Kidney epithelial cell (primary cell): ENCODE results near the gene CXorf49B. TPM values are rescaled to one million over a fixed set of nuclear protein-coding genes. Genes with fewer than 3 reads are reported as not detected.
"Not testable (repeated sequence)": the region's sequence is repeated elsewhere in the genome, so short reads cannot be mapped to it uniquely, and the experiment has no call there.

Experiments used
- DNase-seq: peaks from one replicate; pipeline ENCODE4 v3.0.0-alpha.2; 2010; ENCODE audit warnings: low read depth
- H3K27me3 ChIP-seq: 2 replicates; pipeline ENCODE4 v1.6.0; 2011; ENCODE audit warnings: low read length; ENCODE audit not compliant: control insufficient read depth, insufficient read depth
- H3K36me3 ChIP-seq: 2 replicates; pipeline ENCODE4 v1.5.1; 2011; ENCODE audit warnings: low read length; ENCODE audit not compliant: control insufficient read depth, insufficient read depth
- H3K4me3 ChIP-seq: 2 replicates; pipeline ENCODE4 v1.5.1; 2011; ENCODE audit warnings: low read depth, mild to moderate bottlenecking, control low read depth, low read length
- total RNA-seq: library from RNA; depleted of rRNA; stranded (reverse); fragments of >200 nt; gene quantifications from 2 replicates; pipeline ENCODE4 v1.2.3, GENCODE V29; 2015

CXorf49B gene
- not detected in 2 replicates for total RNA-seq

DNA sequence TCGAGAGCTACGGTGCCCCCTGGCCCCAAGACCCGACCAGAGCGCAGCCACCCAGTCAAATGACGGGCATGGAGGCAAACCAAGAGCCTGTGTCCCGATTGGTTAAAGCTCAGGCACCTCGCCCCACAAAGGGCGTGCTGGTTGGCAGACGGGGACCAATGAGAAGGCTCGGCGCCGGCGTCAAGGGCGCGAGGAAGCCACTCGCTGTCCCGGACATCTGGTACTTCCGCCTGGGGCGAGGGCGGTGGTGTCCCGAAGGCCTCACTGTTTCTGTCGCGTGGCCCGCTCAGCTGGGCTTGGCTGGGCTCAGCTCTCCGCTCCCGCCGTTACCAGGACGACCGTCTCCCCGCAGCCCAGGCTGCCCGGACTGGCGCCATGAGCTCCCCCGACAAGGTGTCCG lies at the start of gene CXorf49B:
Gene CXorf49B, plus strand, starts transcription at position 301 of the 400 bp plus-strand sequence. Its CDS starts 75 bp downstream, at position 376.
- not testable (repeated sequence) for H3K36me3 ChIP-seq, H3K4me3 ChIP-seq, DNase-seq, H3K27me3 ChIP-seq

DNA sequence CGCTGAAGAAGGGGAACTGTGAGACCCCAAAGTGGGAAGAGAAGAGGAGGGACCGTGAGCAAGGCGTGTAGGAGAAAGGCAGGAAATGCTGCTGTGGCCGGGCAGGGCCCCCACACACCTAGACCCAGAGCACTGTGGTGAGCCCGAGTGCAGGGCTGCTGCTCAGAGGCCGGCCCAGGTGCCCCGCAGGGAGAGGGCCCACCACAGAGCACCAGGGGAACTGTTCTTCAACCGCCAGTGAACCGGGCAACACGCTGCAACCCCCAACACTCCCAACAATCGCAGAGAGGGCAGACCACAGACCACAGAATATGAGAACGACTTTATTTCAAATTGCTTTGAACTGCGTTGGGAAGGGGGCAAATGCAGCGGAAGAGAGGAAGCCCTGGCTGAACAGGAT lies 49.1 kb upstream of the CXorf49B start:
- not testable (repeated sequence) for H3K27me3 ChIP-seq, H3K4me3 ChIP-seq, H3K36me3 ChIP-seq, DNase-seq

DNA sequence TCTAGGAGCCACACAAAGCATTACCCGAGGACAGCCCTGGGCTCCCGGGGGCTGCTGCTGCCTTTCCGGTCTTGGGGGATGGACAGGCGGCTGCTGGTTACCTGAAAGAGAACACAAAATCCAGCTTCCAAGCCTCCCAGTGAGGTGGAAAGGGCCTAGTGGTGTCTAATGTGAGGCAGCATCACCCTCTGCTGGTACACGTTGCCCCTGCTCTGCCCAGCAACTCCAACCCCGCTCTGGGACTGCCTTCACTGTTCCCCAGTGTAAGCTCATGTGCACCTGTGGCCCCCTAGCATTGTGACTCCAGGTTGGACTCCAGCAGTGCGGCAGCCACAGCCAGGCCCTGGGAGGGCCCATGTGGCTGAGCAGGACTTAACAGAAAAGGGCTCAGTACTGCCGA lies 47.6 kb upstream of the CXorf49B start:
- not testable (repeated sequence) for DNase-seq, H3K36me3 ChIP-seq, H3K4me3 ChIP-seq, H3K27me3 ChIP-seq

DNA sequence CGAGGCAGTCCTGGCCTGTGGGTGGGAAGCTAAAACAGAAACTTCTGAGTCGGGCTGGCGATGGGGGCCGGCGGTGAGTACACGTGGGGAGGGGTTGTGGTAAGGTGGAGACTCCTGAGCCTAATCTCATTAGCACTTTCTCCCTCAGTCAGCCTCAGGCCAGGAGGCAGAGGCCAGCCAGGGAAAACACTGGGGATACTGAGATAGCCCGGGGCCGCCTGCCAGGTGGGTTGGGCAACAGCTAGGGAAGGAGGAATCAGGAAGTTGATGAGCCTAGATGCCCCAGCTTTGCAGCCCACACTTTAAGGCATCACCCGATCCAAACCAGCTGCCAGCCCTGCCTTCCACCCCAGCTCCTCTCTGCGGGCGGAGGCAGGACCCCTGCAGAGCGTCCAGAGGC lies 46.8 kb upstream of the CXorf49B start:
- not testable (repeated sequence) for DNase-seq

DNA sequence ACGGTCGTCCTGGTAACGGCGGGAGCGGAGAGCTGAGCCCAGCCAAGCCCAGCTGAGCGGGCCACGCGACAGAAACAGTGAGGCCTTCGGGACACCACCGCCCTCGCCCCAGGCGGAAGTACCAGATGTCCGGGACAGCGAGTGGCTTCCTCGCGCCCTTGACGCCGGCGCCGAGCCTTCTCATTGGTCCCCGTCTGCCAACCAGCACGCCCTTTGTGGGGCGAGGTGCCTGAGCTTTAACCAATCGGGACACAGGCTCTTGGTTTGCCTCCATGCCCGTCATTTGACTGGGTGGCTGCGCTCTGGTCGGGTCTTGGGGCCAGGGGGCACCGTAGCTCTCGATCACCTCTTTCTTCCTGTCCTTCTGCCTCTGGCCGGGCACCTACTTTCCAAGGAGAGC lies 45.0 kb upstream of the CXorf49B start, which contains the start of gene CXorf49:
Gene CXorf49, minus strand, starts transcription at position 101 of the 400 bp plus-strand sequence. CDS start 134 bp downstream, outside the sequence.
- not testable (repeated sequence) for H3K36me3 ChIP-seq, H3K4me3 ChIP-seq

More for the DNA sequence above, 46.8 kb upstream of the CXorf49B start:
- H3K4me3 ChIP-seq, H3K27me3 ChIP-seq, H3K36me3 ChIP-seq: not testable (repeated sequence)

DNA sequence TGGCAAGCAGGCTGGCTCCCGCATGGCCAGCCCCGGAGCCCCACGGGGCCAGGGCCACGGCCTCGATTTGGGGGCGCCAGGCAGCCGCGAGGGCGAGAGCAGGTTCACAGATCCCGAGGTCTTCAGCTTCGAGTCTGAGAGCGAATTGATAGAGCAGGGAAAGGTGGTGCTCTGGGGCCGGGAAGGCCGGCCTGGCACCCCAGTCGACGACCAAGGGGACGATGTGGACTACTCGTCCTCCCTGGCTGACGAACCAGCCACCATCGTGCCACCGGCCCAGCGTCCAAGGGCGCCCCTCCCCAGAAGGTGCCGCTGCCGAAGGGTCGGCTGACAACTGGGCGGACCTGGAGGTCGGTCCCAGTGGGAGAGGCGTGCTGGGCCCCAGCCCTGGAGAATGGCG lies 44.0 kb upstream of the CXorf49B start:
- DNase-seq: not testable (repeated sequence)

More for the DNA sequence above, 45.0 kb upstream of the CXorf49B start, which contains the start of gene CXorf49:
- H3K27me3 ChIP-seq, DNase-seq: not testable (repeated sequence)

DNA sequence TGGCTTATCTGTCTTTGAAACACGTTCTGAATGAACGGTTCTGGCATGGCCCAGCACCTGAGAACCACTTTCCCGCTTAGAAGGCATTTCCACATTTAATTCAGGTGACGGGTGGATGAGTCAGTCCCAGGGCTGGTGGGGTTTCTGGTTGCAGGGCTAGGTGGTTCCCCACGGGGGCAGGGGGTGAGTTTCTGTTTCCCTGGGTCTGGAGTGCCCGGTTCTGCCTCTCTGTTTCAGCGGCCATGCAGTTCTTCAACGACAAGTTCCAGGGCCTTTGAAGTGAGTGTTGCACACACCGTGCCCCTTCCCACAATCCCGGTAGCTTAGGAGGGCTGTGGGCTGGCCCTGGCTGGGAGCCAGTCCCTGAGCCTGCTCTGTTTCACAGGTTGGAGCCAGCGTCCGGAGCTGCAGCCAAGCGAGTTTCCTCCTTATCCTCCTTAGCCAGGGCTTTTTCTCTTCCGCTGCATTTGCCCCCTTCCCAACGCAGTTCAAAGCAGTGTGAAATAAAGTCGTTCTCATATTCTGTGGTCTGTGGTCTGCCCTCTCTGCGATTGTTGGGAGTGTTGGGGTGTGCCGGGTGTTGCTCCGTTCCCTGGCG lies 42.8 kb upstream of the CXorf49B start:
- H3K4me3 ChIP-seq, DNase-seq, H3K27me3 ChIP-seq, H3K36me3 ChIP-seq: not testable (repeated sequence)

More for the DNA sequence above, 44.0 kb upstream of the CXorf49B start:
- not testable (repeated sequence) for H3K36me3 ChIP-seq, H3K27me3 ChIP-seq, H3K4me3 ChIP-seq

DNA sequence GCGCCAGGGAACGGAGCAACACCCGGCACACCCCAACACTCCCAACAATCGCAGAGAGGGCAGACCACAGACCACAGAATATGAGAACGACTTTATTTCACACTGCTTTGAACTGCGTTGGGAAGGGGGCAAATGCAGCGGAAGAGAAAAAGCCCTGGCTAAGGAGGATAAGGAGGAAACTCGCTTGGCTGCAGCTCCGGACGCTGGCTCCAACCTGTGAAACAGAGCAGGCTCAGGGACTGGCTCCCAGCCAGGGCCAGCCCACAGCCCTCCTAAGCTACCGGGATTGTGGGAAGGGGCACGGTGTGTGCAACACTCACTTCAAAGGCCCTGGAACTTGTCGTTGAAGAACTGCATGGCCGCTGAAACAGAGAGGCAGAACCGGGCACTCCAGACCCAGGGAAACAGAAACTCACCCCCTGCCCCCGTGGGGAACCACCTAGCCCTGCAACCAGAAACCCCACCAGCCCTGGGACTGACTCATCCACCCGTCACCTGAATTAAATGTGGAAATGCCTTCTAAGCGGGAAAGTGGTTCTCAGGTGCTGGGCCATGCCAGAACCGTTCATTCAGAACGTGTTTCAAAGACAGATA lies 2.4 kb upstream of the CXorf49B start:
- not testable (repeated sequence) for H3K36me3 ChIP-seq, DNase-seq, H3K4me3 ChIP-seq, H3K27me3 ChIP-seq

DNA sequence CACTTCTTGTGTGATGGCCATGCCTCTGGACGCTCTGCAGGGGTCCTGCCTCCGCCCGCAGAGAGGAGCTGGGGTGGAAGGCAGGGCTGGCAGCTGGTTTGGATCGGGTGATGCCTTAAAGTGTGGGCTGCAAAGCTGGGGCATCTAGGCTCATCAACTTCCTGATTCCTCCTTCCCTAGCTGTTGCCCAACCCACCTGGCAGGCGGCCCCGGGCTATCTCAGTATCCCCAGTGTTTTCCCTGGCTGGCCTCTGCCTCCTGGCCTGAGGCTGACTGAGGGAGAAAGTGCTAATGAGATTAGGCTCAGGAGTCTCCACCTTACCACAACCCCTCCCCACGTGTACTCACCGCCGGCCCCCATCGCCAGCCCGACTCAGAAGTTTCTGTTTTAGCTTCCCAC lies 1.7 kb downstream of the CXorf49B start:
- H3K4me3 ChIP-seq, DNase-seq, H3K36me3 ChIP-seq, H3K27me3 ChIP-seq: not testable (repeated sequence)

DNA sequence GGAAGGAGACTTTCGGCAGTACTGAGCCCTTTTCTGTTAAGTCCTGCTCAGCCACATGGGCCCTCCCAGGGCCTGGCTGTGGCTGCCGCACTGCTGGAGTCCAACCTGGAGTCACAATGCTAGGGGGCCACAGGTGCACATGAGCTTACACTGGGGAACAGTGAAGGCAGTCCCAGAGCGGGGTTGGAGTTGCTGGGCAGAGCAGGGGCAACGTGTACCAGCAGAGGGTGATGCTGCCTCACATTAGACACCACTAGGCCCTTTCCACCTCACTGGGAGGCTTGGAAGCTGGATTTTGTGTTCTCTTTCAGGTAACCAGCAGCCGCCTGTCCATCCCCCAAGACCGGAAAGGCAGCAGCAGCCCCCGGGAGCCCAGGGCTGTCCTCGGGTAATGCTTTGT lies 2.5 kb downstream of the CXorf49B start:
- not testable (repeated sequence) for DNase-seq, H3K27me3 ChIP-seq, H3K36me3 ChIP-seq, H3K4me3 ChIP-seq

DNA sequence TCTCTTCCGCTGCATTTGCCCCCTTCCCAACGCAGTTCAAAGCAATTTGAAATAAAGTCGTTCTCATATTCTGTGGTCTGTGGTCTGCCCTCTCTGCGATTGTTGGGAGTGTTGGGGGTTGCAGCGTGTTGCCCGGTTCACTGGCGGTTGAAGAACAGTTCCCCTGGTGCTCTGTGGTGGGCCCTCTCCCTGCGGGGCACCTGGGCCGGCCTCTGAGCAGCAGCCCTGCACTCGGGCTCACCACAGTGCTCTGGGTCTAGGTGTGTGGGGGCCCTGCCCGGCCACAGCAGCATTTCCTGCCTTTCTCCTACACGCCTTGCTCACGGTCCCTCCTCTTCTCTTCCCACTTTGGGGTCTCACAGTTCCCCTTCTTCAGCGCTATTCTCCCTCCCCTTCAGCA lies 4.0 kb downstream of the CXorf49B start:
- not testable (repeated sequence) for H3K36me3 ChIP-seq, H3K27me3 ChIP-seq, DNase-seq, H3K4me3 ChIP-seq

DNA sequence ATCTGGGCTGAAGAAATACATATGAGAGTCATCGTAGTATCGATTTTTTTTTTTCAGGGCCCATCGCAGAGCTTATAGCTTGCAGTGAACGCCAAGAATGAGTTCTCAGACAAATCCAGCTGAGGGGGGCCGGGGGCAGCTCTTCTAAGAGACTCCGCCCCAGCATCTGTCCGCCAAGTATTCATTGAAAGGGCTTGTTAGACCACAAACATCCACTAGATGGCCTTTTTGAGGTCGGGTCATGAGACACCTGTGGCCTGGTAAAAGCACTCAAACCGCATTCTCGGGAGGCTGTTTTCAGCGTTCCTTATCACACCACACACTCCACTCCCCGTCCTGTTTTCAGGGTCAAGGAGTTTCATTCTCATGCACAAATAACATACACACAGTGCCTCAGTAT lies 15.2 kb downstream of the CXorf49B start:
- DNase-seq, H3K4me3 ChIP-seq, H3K27me3 ChIP-seq, H3K36me3 ChIP-seq: not testable (repeated sequence)

DNA sequence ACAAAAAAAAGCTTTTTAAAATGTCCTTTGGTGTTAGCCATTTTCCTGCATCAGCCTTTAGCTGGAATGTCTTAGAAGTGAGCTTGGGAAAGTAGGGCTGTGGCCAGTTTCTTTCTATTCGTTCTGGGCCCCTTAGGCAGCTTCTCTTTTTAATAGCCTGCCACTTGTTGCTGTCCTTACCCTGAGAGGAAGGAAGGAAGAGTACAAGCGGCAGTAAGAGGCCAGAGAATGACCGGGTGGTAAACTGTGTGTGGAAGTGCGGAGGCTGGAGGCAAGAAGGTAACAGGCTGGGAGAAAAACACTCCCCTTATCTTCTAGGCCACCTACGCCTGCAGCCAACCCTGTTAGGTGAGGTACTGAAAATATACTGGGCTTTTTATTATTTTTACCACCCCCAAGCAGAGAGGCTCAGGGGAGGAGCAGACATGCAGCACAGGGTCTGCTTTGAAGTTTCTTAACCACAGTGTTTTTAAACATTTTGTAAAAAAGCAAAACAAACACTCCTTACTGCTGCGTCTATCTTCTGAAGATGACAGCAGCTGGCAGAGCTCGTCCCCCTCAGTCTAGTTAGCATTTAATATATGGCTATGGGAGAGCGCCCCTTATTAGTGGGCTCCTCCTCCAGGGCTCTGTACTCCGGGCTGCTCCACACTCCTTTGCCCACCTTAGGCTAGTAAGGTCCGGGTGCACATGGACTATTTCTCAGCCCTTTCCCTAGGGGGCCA lies 19.2 kb downstream of the CXorf49B start:
- not testable (repeated sequence) for DNase-seq, H3K27me3 ChIP-seq, H3K36me3 ChIP-seq, H3K4me3 ChIP-seq

DNA sequence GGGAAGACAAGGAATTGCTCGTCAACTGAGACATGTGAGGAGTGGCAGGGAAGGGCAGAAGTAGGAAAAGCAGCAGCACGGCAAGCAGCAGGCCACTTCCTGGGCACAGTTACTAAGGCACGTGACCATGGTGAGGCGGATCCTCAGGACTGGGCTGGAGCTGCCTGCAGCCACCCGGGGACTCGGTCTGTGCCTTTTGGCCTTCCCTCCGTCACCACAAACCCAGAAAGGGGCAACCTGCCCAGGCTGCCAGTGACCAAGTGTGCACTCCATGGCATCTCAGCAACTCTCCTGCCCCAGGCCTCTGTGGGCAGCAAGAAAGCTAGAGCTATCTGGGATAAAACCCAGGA lies 19.8 kb downstream of the CXorf49B start:
- H3K27me3 ChIP-seq, DNase-seq, H3K4me3 ChIP-seq, H3K36me3 ChIP-seq: not testable (repeated sequence)
